Natural killer cell treated with Interleukin-12 subunit alpha and Interleukin-12 subunit beta and Interleukin-15 and Interleukin-18, amount 100 ng/mL, for 72 hours (primary cell): Measurements from ENCODE around the gene KCTD2. TPM values are rescaled to one million over a fixed set of nuclear protein-coding genes. Genes with fewer than 3 reads are reported as not detected.
A peak's percentile ranks its signal among the peaks of the same experiment; 100 is the strongest.
"Not testable (repeated sequence)": the region's sequence is repeated elsewhere in the genome, so short reads cannot be mapped to it uniquely, and the experiment has no call there.

ENCODE experiments used
- ATAC-seq, 2 donors: fragments of 150-1000 bp; cut with Tn5 transposase in 1 of 2; sonication (Bioruptor Pico), chemical (Tn5 transposase) in 1 of 2; 2 replicates each; pipeline ENCODE4 v1.10.0; 2021
- DNase-seq: peaks from one replicate; pipeline ENCODE4 v3.0.0; 2022; ENCODE audit warnings: low spot score
- H3K27ac Mint-ChIP-seq, 2 donors: 1 replicate in 1 of 2; 2 replicates in 1 of 2; pipeline ENCODE4 v1.8.0; 2022; ENCODE audit warnings: mixed read lengths in 2 of 2, mild to moderate bottlenecking in 1 of 2, moderate library complexity in 1 of 2
- H3K27me3 Mint-ChIP-seq, 2 donors: 1 replicate in 1 of 2; 2 replicates in 1 of 2; pipeline ENCODE4 v1.8.0; 2022; ENCODE audit warnings: mixed read lengths in 2 of 2
- H3K36me3 Mint-ChIP-seq: one replicate; pipeline ENCODE4 v1.8.0; 2022; ENCODE audit warnings: mixed read lengths
- H3K4me1 Mint-ChIP-seq, 2 donors: 1 replicate in 1 of 2; 2 replicates in 1 of 2; pipeline ENCODE4 v1.8.0; 2022; ENCODE audit warnings: low read depth in 2 of 2, mixed read lengths in 2 of 2, mild to moderate bottlenecking in 1 of 2
- H3K4me3 Mint-ChIP-seq: one replicate; pipeline ENCODE4 v1.8.0; 2022; ENCODE audit warnings: mixed read lengths
- H3K9me3 Mint-ChIP-seq: 2 replicates; pipeline ENCODE4 v1.8.0; 2022; ENCODE audit warnings: mixed read lengths
- total RNA-seq, 2 donors: library from RNA; stranded (reverse); gene quantifications; one replicate each; pipeline ENCODE4 v1.2.3, GENCODE V29; 2022

Gene KCTD2, protein sequence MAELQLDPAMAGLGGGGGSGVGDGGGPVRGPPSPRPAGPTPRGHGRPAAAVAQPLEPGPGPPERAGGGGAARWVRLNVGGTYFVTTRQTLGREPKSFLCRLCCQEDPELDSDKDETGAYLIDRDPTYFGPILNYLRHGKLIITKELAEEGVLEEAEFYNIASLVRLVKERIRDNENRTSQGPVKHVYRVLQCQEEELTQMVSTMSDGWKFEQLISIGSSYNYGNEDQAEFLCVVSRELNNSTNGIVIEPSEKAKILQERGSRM
- total RNA-seq, result 10 to 100 TPM; 20.0 to 20.1 TPM

GRCh38 chr17:75046407-75047289 is at the start of gene KCTD2, which contains the start of gene ATP5PD:
Gene KCTD2, plus strand, starts transcription at chr17:75047225. Its CDS starts 26 bp downstream, at chr17:75047251.
Gene ATP5PD, minus strand, starts transcription at chr17:75046969. Its CDS starts 4,319 bp downstream, at chr17:75042650.
- H3K27me3 Mint-ChIP-seq, result no peaks in the 10 kb centered on the region
- ATAC-seq (peak; percentile 98), DNase-seq (peak; percentile 97)
- no peaks in the 10 kb centered on the region for H3K9me3 Mint-ChIP-seq
- H3K36me3 Mint-ChIP-seq, result peaks cover under 1% of the 10 kb centered on the region
- peak within 1 kb of the TSS; percentile 96 to 98 for H3K27ac Mint-ChIP-seq
- H3K4me1 Mint-ChIP-seq, result peaks cover 30 to 39% of the 10 kb centered on the region in 2 donors
- H3K4me3 Mint-ChIP-seq, result peak within 1 kb of the TSS; percentile 98

GRCh38 chr17:74998783-74999182 is 48.2 kb upstream of the KCTD2 start:
- Mint-ChIP-seq H3K9me3 (no peaks in the 10 kb centered on the region), H3K4me1 (no peaks in the 10 kb centered on the region), H3K27me3 (no peaks in the 10 kb centered on the region), H3K36me3 (no peaks in the 10 kb centered on the region), H3K27ac (no peak overlapping the region), H3K4me3 (no peak overlapping the region)
- ATAC-seq (no peak), DNase-seq (no peak)

DNA sequence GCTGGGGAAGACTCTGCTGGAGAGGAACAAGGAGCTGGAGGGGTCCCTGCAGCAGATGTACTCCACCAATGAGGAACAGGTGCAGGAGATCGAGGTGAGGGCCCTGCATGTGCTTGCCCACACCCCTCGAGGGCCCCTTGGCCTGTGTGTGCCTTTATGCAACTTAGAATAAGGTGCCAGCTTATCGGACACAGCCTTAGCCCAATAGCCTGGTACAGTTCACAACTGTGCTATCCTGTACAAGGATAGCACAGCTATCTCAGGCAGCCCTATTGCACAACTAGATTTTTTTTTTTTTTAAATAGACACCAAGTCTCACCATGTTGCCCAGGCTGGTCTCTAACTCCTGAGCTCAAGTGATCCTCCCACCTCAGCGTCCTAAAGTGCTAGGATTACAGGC is 47.5 kb upstream of the KCTD2 start:
- DNase-seq (no peak), ATAC-seq (no peak)
- no peaks in the 10 kb centered on the region for H3K4me1 Mint-ChIP-seq
- H3K4me3 Mint-ChIP-seq, result no peak overlapping the region
- H3K27me3 Mint-ChIP-seq, result no peaks in the 10 kb centered on the region
- no peak overlapping the region for H3K27ac Mint-ChIP-seq
- H3K36me3 Mint-ChIP-seq, result no peaks in the 10 kb centered on the region
- no peaks in the 10 kb centered on the region for H3K9me3 Mint-ChIP-seq

DNA sequence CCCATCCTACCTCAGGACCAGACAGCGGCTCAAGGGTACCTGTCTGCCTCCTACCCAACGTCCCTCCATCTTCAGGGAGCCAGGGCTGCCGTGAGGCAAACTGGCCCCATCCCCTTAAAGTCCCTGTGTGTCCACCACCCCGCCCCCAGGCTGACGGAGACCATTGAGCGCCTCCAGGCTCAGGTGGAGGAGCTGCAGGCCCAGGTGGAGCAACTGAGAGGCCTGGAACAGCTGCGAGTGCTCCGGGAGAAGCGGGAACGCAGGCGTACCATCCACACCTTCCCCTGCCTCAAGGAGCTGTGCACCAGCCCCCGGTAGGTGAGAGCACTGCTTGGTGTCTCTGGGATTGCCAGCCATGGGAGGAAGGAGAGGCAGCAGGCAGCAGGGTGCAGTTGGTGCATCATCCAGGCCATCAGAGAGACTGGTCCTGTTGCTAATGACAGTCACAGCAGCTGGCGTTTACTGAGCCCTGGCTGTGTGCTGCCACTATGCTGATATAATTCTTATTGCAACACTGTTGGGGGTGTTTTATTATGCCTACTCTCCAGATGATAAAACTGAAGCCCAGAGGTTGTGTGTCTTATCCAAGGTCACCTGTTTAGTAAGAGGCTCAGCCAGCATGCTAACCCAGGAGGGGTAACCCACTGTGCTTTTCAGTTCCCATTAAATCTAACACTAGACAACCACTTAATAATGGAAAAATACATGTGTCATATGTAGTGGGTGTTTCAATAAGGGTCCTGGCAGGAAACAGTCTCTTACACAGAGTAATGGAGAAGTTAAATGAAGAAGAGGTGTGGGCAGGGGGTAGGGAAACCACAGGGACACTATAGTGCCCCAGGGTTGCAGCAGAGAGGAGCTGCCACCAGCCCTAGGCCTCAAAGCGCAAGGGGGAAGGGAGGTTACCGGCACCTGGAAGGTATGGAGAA is 44.8 kb upstream of the KCTD2 start:
- no peaks in the 10 kb centered on the region for H3K4me1 Mint-ChIP-seq
- no peaks in the 10 kb centered on the region for H3K36me3 Mint-ChIP-seq
- H3K27me3 Mint-ChIP-seq, result peaks cover 0 to 3% of the 10 kb centered on the region in 2 donors
- ATAC-seq (no peak), DNase-seq (no peak)
- no peak overlapping the region for H3K4me3 Mint-ChIP-seq
- no peak overlapping the region for H3K27ac Mint-ChIP-seq
- no peaks in the 10 kb centered on the region for H3K9me3 Mint-ChIP-seq

GRCh38 chr17:75003070-75003956 is 43.7 kb upstream of the KCTD2 start:
- Mint-ChIP-seq H3K4me1 (no peaks in the 10 kb centered on the region), H3K36me3 (no peaks in the 10 kb centered on the region), H3K4me3 (no peak overlapping the region), H3K9me3 (no peaks in the 10 kb centered on the region), H3K27ac (no peak overlapping the region), H3K27me3 (peaks cover 0 to 3% of the 10 kb centered on the region in 2 donors)
- peak in 1 of 2 donors; percentile 23 for ATAC-seq
- no peak for DNase-seq

- Mint-ChIP-seq H3K4me1 (no peaks in the 10 kb centered on the region), H3K36me3 (no peaks in the 10 kb centered on the region), H3K27ac (no peak overlapping the region), H3K9me3 (no peaks in the 10 kb centered on the region), H3K27me3 (peaks cover 0 to 3% of the 10 kb centered on the region in 2 donors), H3K4me3 (no peak overlapping the region)
- ATAC-seq, result no peak
- no peak for DNase-seq
Observed at GRCh38 chr17:75003957-75004355, 43.1 kb upstream of the KCTD2 start.

GRCh38 chr17:75004371-75004770 is 42.7 kb upstream of the KCTD2 start:
- H3K9me3 Mint-ChIP-seq, result no peaks in the 10 kb centered on the region
- DNase-seq (no peak), ATAC-seq (no peak)
- no peak overlapping the region for H3K4me3 Mint-ChIP-seq
- H3K27me3 Mint-ChIP-seq, result peaks cover 0 to 3% of the 10 kb centered on the region in 2 donors
- no peak overlapping the region for H3K27ac Mint-ChIP-seq
- no peaks in the 10 kb centered on the region for H3K36me3 Mint-ChIP-seq
- no peaks in the 10 kb centered on the region for H3K4me1 Mint-ChIP-seq

- Mint-ChIP-seq H3K9me3 (no peaks in the 10 kb centered on the region), H3K36me3 (no peaks in the 10 kb centered on the region), H3K4me3 (no peak overlapping the region), H3K27ac (no peak overlapping the region), H3K4me1 (no peaks in the 10 kb centered on the region), H3K27me3 (peaks cover 0 to 3% of the 10 kb centered on the region in 2 donors)
- no peak for ATAC-seq
- DNase-seq, result no peak
Observed at GRCh38 chr17:75005291-75005690, 41.7 kb upstream of the KCTD2 start.

DNA sequence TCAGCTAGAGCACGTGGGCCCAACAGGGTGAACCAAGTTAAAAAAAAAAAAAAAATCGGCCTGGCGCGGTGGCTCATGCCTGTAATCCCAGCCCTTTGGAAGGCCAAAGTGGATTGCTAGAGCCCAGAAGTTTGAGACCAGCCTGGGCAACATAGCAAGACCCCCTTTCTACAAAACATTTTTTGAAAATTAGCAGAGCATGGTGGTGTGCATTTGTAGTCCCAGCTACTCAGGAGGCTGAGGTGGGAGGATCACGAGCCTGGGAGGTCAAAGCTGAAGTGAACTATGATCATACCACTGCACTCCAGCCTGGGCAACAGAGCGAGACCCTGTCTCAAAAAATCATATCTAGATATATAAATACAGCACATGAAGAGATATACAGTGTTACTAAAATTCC is 40.9 kb upstream of the KCTD2 start:
- not testable (repeated sequence) for H3K27me3 Mint-ChIP-seq, H3K4me1 Mint-ChIP-seq, H3K36me3 Mint-ChIP-seq, ATAC-seq, H3K27ac Mint-ChIP-seq, H3K4me3 Mint-ChIP-seq, H3K9me3 Mint-ChIP-seq, DNase-seq

GRCh38 chr17:75006653-75007052 is 40.4 kb upstream of the KCTD2 start:
- no peak overlapping the region for H3K4me3 Mint-ChIP-seq
- peaks cover 0 to 3% of the 10 kb centered on the region in 2 donors for H3K27me3 Mint-ChIP-seq
- DNase-seq, result no peak
- H3K27ac Mint-ChIP-seq, result no peak overlapping the region
- H3K4me1 Mint-ChIP-seq, result peaks cover 0 to 1% of the 10 kb centered on the region in 2 donors
- H3K36me3 Mint-ChIP-seq, result no peaks in the 10 kb centered on the region
- H3K9me3 Mint-ChIP-seq, result no peaks in the 10 kb centered on the region
- ATAC-seq, result no peak

GRCh38 chr17:75008373-75008772 is 38.7 kb upstream of the KCTD2 start:
- H3K27me3 Mint-ChIP-seq, result peaks cover 0 to 3% of the 10 kb centered on the region in 2 donors
- no peak overlapping the region for H3K4me3 Mint-ChIP-seq
- peaks cover 2% of the 10 kb centered on the region for H3K36me3 Mint-ChIP-seq
- no peak for DNase-seq
- no peak overlapping the region for H3K27ac Mint-ChIP-seq
- H3K9me3 Mint-ChIP-seq, result no peaks in the 10 kb centered on the region
- no peak for ATAC-seq
- peaks cover 9 to 11% of the 10 kb centered on the region in 2 donors for H3K4me1 Mint-ChIP-seq

DNA sequence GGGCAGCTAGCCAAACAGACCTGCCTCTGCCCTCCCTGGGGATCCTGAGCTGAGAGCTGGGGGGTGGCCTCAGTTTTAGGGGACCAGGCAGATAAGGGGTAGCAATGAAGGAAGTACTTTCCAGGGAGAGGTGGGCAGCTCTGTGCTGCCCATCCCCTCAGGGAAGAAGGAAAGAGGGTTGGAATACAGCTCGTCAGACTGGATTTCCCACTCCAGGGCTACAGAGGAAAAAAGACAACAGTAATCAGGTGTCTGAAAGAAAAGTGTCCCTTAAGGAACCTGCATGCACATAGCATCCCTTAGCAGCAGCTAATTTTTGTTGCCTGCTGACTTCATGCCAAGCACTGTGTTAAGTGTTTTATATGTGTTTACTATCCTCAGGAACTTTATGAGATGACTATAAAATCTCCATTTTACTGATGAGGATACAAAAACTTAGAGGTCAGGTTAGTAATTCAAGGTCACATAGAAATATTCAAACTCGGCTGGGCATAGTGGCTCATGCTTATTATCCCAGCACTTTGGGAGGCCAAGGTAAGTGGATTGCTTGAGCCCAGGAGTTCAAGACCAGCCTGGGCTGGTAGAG is 37.8 kb upstream of the KCTD2 start:
- Mint-ChIP-seq H3K36me3 (peaks cover 5% of the 10 kb centered on the region), H3K27ac (no peak overlapping the region), H3K27me3 (peaks cover 0 to 3% of the 10 kb centered on the region in 2 donors), H3K4me3 (no peak overlapping the region), H3K9me3 (no peaks in the 10 kb centered on the region), H3K4me1 (peaks cover 15 to 19% of the 10 kb centered on the region in 2 donors)
- no peak for DNase-seq
- ATAC-seq, result no peak
